ENCODE data around the gene CLCN4. TPM values are rescaled to one million over a fixed set of nuclear protein-coding genes. Genes with fewer than 3 reads are reported as not detected.
A peak's percentile ranks its signal among the peaks of the same experiment; 100 is the strongest.

The CLCN4 gene
- total RNA-seq, 1 experiment from 2014 or later = 7.1 TPM

DNA sequence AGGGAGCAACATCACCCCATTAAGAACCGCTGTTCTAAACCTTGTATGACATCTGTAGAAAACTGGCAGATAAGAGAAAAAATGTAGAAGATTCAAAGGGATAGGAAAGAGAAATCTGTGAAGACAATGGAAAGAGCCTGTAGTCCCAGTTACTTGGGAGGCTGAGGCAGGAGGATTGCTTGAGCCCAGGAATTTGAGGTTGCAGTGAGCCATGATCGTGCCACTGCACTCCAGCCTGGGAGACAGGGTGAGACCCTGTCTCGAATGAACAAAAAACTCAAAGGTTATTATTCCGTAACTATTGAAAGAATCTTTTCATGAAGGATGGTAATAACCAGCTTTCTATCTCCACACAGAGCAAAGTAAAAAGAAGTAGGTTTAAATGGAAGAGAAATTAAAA, 1.6 kb upstream of the CLCN4 start:
- Histone ChIP-seq H3K9me3 (no peaks in the 10 kb centered on the region), H3K27me3 (no peaks in the 10 kb centered on the region), H3K4me3 (no peak overlapping the region), H3K36me3 (no peaks in the 10 kb centered on the region)
- DNase-seq = no peak

DNA sequence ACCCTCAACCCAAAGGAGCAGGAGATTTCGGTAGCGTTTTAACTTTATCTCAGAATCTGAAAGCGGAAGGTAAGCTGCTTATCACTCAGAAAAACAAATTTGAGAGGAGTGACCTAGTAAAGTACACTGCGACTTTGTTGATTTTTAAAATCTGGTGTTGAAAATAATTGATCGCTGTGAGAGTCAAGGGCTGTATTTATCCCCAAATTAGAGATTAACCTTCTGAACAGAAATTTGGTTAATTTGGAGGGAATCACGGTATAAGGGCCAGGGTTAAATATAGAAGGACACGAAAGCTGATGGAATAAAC, 212 bp downstream of the CLCN4 start:
- no peak for DNase-seq
- no peaks in the 10 kb centered on the region for H3K9me3 ChIP-seq
- no peaks in the 10 kb centered on the region for H3K36me3 ChIP-seq
- peak overlapping the region; percentile 45 for H3K4me3 ChIP-seq
- no peaks in the 10 kb centered on the region for H3K27me3 ChIP-seq

DNA sequence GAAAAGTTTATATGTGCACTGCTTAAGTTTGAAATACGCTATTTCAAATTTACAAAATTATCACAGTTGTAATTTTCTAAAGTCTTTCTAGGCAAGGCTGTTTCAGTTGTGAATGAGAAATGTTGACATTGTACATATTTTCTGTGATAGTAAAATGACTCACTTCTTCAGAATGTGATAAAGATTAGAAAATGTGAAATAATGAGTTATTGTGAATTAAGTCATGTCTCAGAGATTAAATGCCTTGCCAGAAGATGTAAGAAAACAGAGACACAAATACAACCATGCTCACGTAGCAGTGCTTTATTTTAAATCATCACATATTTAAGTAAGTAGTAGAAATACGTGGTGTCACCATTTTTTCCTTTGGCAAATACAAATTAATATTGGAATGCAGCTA, 768 bp downstream of the CLCN4 start:
- Histone ChIP-seq H3K36me3 (no peaks in the 10 kb centered on the region), H3K9me3 (no peaks in the 10 kb centered on the region), H3K4me3 (peak overlapping the region; percentile 45), H3K27me3 (no peaks in the 10 kb centered on the region)
- DNase-seq = no peak

DNA sequence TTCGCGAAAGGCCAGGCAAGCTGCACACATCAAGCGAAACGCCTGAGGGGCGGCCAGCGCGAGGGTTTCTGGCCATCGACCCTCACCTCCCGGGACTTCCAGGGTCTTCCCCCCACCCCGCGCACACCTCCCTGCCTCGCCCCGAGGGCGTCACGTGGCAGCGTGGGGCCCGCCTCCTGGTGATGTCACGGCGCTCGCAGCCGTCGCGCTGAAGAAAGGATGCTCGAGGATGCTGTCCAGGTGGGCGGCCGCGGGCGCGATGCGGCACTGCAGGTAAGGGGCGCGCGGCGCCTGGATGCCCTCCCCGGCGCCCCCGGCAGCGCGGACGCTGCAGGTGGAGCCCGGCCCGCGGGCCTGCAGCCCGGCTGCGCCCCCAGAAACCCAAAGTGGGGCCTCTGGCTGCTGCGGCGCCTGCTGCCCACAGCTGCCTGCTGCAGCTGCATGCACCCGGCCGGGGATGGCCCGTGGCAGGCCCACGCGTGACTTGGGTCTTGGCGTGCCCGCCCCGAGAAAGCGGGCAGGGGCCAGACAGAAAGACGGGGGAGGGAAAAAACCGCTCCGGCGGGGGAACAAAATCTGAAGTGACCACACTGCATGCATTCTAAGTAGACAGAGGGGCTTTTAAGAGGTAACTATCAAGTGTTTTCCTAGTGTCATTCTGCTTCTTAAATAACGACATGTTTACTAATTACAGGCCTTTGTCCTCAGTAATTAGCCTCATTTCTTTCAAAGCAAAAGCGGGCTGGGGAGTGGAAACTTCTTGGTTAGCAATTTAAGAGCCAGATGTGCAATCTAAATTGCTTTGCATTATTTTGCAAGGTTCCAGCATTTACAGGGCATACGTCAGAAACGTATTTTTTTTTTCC, 1.7 kb downstream of the CLCN4 start:
- no peaks in the 10 kb centered on the region for H3K27me3 ChIP-seq
- H3K9me3 ChIP-seq = no peaks in the 10 kb centered on the region
- DNase-seq = peak; percentile 9
- H3K4me3 ChIP-seq = peak overlapping the region; percentile 45
- no peaks in the 10 kb centered on the region for H3K36me3 ChIP-seq

DNA sequence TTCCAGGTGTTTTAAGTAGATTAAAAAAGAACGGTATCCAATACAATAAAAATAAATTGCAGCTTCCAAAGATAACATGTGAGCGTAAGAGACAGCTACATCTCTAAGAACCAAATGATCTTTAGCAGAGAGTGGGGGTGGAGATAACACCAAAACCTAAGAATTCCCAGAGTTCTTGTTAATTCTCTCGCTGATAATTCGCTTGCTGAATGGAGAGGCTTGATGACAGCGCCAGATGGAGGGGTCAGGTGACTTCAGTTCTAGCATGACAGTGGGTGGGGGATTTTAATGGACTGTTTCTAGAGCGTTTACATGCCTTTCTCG, 2.3 kb downstream of the CLCN4 start:
- no peaks in the 10 kb centered on the region for H3K9me3 ChIP-seq
- no peak for DNase-seq
- no peaks in the 10 kb centered on the region for H3K36me3 ChIP-seq
- no peak overlapping the region for H3K4me3 ChIP-seq
- no peaks in the 10 kb centered on the region for H3K27me3 ChIP-seq

DNA sequence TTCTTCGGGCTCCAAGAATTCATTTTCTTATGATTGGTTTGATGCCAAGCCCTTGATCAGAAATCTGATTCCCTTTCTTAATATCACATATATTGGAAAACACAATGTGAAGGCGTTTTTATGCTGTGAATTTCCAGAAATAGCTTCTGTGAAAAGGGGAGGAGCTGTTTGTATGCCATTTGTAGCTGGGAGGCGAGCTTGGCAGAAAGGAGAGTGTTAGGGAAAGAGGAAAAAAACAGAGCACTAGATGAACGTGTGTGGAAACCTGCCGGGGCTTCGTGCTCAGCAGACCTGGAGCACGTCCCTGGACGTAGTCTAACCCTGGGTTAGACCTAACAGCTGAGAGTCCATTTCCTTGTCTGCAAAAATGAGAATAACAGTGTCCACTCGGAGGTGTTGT, 3.4 kb downstream of the CLCN4 start:
- no peaks in the 10 kb centered on the region for H3K36me3 ChIP-seq
- H3K27me3 ChIP-seq = no peaks in the 10 kb centered on the region
- H3K9me3 ChIP-seq = no peaks in the 10 kb centered on the region
- DNase-seq = no peak
- H3K4me3 ChIP-seq = no peak overlapping the region

DNA sequence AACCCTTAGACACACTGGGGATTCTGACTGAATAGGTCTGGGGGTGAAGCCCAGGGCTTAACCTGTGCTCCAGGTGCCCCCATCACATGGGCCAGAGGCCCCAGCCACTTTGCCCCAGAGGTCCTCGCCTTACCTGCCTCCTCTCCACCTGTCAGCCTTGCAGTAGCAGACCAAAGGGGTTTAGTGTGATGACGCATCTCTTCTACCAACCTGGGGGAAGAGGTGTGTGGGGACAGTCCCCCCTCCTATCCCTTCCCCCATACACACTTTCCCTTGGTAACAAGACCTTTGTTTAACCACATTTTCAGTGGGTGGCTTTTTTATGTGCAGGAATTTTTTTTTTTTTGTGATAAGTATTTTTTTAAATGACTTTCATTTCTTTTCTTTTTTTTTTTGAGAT, 6.3 kb downstream of the CLCN4 start:
- no peak for DNase-seq
- Histone ChIP-seq H3K36me3 (no peaks in the 10 kb centered on the region), H3K9me3 (no peaks in the 10 kb centered on the region), H3K4me3 (no peak overlapping the region), H3K27me3 (no peaks in the 10 kb centered on the region)

DNA sequence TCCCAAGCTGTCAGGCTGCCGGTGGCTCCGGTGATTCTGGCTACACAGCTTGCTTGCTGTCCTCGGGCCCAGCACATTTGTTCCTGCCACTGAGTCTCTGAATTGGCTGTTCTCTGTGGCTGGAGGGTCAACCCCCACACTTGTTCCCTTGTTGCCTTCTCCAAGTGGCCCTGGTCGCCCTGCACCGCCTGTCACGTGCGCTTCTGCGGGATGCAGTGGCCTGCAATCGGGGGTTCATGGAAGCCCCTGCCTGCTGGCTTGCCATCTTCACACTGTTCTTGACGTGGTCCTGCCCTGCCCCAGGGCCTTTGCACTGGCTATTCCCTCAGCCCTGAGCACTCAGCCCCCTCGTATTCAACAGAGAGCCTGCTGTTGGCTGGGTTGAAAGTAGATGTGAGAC, 8.1 kb downstream of the CLCN4 start:
- no peaks in the 10 kb centered on the region for H3K36me3 ChIP-seq
- H3K9me3 ChIP-seq = no peaks in the 10 kb centered on the region
- no peak overlapping the region for H3K4me3 ChIP-seq
- H3K27me3 ChIP-seq = no peaks in the 10 kb centered on the region
- no peak for DNase-seq

DNA sequence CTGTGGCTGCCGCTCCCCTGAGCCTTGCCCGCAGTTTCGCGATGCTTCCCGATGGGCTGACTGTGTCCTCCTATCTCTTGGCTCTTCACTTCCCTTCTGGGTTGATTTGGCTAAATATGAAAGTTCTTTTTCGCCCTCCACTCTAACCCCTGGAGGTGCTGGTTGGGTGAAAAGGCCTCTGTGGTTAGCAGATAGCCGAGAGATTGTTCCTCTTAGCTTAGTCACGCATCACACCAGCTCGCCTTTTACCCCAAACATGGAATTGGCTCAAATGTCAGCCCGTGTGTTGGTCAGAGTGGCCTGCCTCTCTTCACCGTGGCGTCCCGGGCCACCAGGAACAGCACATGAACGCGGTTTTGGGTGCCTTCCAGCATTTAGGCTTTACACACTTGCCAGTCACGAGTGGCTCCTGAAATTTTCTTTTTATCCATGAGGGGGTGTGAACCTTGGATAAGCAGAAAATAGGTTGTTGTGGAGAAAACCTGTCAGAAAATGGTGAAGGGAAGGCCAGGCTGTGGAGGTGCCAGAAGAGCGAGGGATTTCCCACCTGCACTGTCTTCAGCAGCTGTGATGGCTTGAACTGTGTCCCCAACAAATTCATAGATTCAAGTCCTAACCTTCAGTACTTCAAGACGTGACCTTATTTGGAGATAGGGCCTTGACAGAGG, 8.9 kb downstream of the CLCN4 start:
- DNase-seq = no peak
- Histone ChIP-seq H3K36me3 (no peaks in the 10 kb centered on the region), H3K9me3 (no peaks in the 10 kb centered on the region), H3K4me3 (no peak overlapping the region), H3K27me3 (no peaks in the 10 kb centered on the region)

DNA sequence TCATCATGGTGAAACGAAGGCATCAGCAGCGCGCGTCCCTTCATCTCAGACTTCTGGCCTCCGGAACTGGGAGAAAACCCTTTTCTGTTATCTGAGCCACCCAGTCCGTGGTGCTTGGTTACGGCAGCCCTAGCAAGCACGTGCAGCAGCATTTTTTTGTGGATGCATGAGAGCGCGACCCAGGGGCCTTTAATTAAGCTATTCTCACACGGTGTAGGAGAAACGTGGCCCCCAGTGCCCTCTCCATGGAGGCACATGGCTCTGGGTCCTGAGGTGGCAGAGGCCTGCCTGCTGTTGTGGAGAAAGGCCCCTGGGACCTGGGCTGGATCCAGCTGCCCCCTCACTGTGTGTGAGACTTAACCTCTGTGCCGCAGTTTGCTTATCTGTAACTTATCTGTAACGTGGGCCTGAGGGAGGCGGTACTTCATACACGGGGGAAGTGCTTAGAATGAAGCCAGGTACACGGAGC, 9.5 kb downstream of the CLCN4 start:
- Histone ChIP-seq H3K27me3 (no peaks in the 10 kb centered on the region), H3K9me3 (no peaks in the 10 kb centered on the region), H3K36me3 (no peaks in the 10 kb centered on the region), H3K4me3 (no peak overlapping the region)
- no peak for DNase-seq

DNA sequence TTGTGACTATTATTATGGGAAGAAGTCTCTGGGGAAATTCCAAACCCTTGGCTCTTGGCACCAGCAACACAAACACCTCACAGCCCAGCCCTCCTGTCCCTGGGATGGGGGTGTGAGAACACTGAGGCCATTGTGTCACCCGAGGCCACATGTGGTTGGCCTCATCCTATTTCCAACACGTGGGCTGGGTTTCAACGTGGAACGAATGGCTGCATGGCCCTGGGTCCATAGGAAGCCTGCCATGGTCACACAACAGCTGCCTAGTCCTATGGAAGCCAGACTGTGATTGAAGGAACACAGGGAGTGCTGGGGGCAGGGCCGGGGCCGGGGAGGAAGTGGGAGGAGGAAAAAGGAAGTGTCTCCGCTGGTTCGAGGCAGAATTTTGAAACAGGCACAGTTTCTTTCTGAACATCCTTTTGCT, 10.0 kb downstream of the CLCN4 start:
- Histone ChIP-seq H3K27me3 (no peaks in the 10 kb centered on the region), H3K9me3 (no peaks in the 10 kb centered on the region), H3K4me3 (no peak overlapping the region), H3K36me3 (no peaks in the 10 kb centered on the region)
- no peak for DNase-seq

DNA sequence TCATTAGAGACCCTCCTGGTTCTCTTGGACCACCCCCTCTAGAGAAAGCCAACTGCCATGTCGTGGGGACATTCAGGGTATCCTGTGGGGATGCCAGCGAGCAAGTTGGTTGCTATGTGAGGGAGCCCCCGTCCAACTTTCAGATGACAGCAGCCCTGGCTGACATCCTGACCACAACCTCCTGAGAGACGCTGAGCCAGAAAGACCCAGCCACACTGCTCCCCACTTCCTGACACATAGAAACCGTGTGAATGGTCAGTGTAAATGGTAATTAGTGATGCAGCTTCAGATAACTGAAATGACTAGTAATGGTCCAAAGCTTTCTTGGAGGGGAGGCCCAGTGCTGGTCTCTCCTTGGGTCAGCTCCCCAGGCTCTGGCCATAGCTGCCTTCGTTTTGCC, 10.8 kb downstream of the CLCN4 start:
- no peak for DNase-seq
- Histone ChIP-seq H3K36me3 (no peaks in the 10 kb centered on the region), H3K9me3 (no peaks in the 10 kb centered on the region), H3K4me3 (no peak overlapping the region), H3K27me3 (no peaks in the 10 kb centered on the region)

DNA sequence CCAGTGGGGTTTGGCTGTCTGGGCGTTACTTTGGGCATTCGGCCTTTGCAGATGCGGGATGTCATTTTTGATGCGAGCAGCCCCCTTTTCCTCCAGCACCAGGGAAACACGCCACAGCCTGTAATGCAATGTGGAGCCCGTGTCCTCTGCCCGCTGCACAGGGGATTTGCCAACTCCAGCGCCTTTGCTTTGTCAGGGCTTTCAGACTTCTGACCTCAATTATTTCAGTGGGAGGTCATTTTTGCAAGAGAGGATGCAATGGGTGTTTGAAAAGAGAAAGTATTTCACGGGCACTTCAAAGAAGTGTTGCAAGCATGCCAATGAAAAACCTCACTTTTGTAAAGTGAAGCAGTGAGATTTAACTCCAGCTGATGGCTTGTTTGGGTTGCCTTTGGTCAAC, 11.5 kb downstream of the CLCN4 start:
- DNase-seq = no peak
- Histone ChIP-seq H3K9me3 (no peaks in the 10 kb centered on the region), H3K36me3 (no peaks in the 10 kb centered on the region), H3K27me3 (no peaks in the 10 kb centered on the region), H3K4me3 (no peak overlapping the region)

DNA sequence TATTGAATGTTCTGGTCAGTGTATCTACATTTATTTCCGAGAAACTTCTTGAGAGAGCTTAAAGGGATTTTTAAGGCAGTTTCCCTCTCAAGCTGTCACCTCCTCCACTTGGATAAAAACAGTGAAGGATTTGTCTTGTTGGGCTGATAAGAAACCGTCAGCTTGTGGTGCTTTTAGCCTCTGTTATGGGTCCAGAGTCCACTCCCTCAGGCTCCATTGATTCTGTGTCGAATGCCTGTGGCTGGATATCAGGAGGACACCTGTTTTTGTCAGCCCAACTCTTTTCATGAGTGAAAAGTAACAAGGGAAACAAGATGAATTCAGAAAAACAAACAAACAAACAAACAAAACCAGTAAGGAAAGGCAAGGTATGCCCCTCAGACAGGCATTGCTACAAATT, 12.4 kb downstream of the CLCN4 start:
- Histone ChIP-seq H3K9me3 (no peaks in the 10 kb centered on the region), H3K27me3 (no peaks in the 10 kb centered on the region), H3K36me3 (no peaks in the 10 kb centered on the region), H3K4me3 (no peak overlapping the region)
- no peak for DNase-seq

DNA sequence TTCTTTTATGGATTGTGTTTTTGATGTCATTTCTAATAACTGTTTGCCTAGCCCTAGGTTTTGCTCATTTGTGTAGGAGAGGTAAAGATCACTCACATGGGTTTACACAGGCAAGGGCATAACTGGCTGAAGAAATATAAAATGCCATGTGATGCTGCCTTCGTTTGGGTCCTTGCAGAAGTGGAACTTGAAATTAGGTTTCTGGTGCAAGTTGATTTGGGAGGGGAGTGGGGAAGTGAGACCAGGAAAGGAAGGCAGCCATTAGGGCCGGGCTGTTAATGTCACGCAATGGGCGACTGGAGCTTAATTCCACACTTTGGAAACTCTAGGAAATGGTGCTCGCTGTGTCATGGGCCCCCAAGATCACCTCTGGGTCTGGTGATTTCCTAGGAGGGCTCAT, 14.5 kb downstream of the CLCN4 start:
- no peaks in the 10 kb centered on the region for H3K9me3 ChIP-seq
- H3K27me3 ChIP-seq = no peaks in the 10 kb centered on the region
- no peaks in the 10 kb centered on the region for H3K36me3 ChIP-seq
- H3K4me3 ChIP-seq = no peak overlapping the region
- no peak for DNase-seq

DNA sequence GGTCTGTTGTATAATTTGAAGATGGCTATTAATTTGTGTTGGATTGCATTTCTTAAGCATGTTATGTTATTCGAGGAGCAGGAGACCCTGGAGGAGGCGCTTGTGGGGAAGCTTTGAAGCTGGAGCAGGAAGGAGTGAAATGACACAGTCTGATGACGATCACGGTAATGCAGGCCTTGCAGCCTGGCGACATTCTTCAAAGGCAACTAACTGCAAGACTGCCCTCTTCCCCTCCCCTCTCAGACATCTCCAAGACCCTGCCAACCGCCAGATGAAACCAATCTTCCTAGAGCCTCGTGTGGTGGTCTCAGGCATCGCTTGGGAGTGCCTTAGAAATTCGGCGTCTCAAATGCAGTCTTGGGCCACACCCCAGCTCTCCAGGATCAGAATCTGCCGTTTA, 16.1 kb downstream of the CLCN4 start:
- no peaks in the 10 kb centered on the region for H3K9me3 ChIP-seq
- H3K36me3 ChIP-seq = no peaks in the 10 kb centered on the region
- no peak for DNase-seq
- no peak overlapping the region for H3K4me3 ChIP-seq
- H3K27me3 ChIP-seq = no peaks in the 10 kb centered on the region

DNA sequence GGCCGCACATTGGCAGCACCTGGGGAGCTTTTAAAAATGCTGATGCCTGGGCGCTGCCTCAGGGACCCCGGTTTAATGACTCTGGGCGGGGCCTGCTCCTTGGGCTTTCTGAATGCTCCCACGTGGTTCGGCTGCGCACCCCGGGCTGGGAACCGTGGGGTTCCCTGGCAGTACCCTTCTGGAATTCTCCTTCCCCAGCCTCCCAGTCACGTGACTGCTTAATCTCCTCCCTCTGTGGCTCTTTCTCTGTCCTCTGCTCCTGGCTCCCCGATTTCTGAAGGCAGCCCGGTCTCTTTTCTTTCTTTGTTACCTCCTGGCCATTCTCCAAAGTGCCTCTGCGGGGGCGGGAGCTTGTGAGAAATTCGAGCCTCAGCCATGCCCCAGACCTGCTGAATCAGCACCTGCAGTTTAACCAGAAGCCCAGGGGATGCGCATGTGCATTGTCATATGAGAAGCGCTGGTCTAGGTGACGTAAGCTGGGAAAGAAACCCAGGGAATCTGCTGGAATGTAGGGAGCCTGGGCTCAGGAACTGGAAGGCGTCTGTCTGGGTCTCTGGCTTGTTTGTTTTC, 16.6 kb downstream of the CLCN4 start:
- Histone ChIP-seq H3K4me3 (no peak overlapping the region), H3K9me3 (no peaks in the 10 kb centered on the region), H3K27me3 (no peaks in the 10 kb centered on the region), H3K36me3 (no peaks in the 10 kb centered on the region)
- peak; percentile 28 for DNase-seq

DNA sequence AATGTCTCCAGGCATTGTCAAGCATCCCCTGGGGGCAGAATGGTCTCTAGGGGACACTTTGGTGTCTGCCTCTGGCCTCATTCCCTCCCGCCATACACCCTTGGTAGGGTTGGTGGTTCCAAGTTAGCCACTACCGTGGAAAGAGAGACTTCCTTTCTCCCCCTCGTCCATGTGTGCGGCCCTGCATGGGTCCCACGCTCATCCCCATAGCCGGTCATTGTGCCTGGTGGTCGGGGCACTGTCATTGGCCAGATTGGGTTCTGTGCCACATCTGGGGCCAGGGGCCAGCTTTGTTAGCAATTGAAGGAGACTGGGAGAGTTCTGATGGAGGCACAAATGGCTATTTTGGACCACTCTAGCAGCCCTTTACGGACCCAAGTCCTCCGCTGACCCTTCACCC, 17.3 kb downstream of the CLCN4 start:
- H3K4me3 ChIP-seq = no peak overlapping the region
- H3K36me3 ChIP-seq = no peaks in the 10 kb centered on the region
- H3K27me3 ChIP-seq = no peaks in the 10 kb centered on the region
- H3K9me3 ChIP-seq = no peaks in the 10 kb centered on the region
- DNase-seq = no peak

Data from MG63 (cell line).